ACHN (cell line): ENCODE measurements around the gene TMEM244.
"Not testable (repeated sequence)": the region's sequence is repeated elsewhere in the genome, so short reads cannot be mapped to it uniquely, and the experiment has no call there.

ENCODE experiments used
- DNase-seq: peaks from one replicate; pipeline ENCODE4 v3.0.0-alpha.2; 2015
- in situ Hi-C: cut with HindIII; loops from 2 replicates; pipeline ENCODE4 v1.10.0; 2017; ENCODE audit warnings: low sequenced_read_pairs, low pct_ligation_motif_present, low pct_unique_long_range_greater_than_20kb

Gene TMEM244

DNA sequence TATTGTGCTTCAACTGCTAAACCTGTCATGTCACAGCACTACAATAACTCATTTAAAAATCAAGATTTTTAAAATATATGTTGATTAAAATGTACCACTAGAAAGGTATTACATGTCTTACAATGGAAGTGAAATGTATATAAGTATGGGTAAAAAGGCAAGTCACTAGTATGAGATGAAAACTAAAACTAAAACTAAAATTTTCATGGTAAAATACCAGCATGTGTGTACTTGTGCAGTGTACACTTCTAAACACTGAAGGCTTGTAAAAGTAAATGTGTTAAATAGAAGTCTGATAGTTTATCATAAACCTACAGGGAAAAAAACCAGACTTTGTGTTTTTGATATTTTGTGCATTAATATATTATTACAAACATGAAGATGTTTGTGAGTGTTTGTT is 13.7 kb upstream of the TMEM244 start:
- in situ Hi-C loops, result no loop called here
- no peak for DNase-seq

DNA sequence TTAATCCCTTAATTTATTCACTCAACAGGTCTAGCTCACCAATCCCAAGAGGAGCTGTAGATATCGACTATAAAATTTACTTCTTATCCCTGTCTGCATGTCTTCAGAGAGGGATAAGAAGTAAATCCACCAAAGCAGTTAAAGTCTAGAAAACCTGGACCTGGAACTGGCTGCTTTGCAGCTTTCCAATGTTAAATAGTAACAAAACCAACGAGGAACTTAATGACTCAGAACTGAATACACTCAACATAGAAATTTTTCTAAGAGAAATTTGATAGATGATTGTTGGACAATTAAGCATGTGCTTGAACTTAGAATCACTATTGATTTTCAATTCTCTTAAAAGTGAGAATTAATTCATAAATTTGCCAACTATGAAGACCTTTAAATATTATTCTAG is 11.5 kb upstream of the TMEM244 start:
- in situ Hi-C loops, result no loop called here
- peak; percentile 42 for DNase-seq

DNA sequence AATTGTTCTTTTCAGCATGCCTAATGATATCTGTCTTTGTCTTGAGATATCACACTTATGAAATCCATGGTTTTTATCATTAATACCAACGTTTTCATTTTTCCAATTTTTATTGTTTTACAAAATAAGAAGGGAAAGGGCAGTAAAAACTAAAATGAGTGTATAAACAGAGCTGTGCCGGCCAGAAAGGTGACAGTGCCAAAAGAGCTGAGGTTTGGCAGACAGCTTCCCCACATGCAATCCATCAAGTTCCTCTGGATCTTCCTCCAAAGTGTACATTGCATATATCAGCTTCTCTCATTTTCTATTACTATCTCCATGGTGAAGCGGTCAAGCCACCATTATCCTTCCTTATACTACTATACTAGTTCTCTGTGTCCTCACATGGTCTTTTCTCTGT is 10.1 kb upstream of the TMEM244 start:
- no peak for DNase-seq
- in situ Hi-C loops, result no loop called here

DNA sequence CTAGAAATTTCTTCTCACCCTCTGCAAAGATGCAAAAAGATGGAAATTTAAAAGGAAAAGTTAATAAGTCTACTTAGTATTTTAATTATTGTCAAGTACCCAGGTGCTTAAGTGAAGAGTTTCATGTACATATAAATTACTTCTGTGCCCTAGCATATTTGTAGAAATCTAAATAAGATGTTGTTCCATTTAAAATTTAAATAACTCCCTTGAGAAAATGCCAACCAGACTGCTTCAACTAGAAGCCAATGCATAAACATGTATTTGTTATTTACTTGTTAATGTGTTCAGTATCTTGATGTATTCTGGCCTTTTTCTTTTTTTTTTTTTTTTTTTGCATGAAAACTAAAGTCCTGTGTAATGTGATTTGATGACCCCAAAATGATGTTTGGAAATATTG is 6.3 kb upstream of the TMEM244 start:
- no peak for DNase-seq
- in situ Hi-C loops, result no loop called here

DNA sequence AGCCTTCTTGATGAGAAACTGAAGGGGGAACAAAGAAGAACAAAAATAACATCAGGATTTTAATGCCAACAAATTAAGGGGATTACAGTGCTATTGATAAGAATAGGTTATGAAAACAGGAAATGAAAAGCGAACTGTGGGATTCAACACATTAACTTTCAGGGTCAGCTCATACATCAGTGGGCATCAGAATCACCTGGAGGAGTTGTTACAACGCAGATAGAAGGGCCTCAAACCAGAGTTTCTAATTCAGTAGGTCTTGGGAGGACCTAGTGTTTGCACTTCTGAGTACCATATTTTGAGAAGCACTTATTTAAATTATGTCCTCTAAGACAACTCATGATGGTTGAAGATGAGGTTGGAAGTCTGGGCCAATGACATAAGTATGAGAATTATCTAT is 5.6 kb upstream of the TMEM244 start:
- DNase-seq, result no peak
- in situ Hi-C loops, result no loop called here

DNA sequence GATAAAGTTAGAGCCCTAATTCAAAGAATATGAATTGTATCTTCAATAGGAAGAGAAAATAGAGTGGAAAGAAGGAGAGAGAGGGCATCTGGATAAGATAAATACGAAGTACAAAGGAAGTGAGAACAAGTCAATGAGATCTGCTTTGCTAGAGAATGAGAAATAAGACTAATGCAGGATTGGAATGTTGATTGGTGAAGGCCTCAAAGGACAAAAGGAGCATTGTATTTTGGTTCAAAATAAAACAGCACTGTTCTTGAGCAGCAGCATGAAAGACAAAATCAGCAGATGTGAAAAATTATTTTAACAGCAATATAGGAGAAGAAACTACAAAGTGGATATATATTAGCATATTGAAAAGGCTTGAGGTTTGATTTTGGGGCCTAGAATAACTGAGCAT is 5.1 kb upstream of the TMEM244 start:
- DNase-seq, result no peak
- in situ Hi-C loops, result no loop called here

DNA sequence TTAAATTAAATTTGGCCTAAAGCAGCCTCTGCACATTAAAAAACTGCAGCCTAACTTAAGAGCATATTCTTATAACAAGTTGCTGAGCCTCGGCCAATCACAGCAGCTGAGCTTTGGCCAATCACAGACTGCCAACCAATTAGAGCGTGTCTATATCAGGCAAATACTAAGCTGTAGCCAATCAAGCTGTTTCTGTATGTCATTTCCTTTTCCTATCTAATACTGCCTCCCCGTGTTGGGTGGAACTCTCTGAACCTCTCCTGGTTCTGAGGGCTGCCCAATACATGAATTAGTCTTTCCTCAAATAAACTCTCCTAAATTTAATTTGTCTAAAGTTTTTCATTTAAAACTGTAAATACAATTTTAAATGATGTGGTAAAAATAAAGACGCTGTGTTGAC is 3.9 kb upstream of the TMEM244 start:
- in situ Hi-C loops, result no loop called here

DNA sequence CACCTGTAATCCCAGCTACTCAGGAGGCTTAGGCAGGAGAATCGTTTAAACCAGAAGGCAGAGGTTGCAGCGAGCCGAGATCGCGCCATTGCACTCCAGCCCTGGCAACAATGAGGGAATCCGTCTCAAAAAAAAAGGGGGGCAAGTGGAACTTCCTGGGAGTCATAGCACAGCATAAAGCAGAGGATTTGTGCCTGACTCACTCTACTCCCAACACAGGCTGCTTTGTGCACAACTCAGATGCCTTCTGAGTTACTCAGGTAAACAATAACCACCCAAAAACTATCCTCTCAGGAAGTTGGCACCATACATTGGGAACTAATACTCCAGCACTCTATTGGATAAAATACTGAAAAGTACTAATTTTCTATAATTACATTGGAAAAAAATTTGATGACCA is 2.5 kb upstream of the TMEM244 start:
- DNase-seq, result peak; percentile 39
- in situ Hi-C loops, result no loop called here

More for the DNA sequence above, 3.9 kb upstream of the TMEM244 start:
- DNase-seq, result no peak

DNA sequence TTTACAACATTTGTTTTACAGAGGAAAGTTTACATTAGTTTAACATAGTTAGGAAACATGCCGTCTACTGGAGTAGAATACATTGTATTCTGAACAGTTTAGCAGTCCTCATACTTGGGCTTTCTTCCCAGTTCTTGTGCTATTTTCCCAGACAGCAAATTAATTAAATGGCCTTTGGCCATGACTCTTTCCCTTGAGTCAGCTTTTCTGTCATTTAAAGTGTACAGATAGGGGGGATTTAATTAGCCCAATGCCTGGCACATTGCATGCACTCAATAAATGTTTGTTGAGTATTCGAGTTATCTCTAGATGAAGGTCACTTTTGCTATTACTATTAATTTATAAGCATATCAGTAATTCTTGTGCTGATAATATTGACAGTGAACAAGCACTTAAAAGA is 1.6 kb downstream of the TMEM244 start:
- no peak for DNase-seq
- in situ Hi-C loops, result no loop called here

DNA sequence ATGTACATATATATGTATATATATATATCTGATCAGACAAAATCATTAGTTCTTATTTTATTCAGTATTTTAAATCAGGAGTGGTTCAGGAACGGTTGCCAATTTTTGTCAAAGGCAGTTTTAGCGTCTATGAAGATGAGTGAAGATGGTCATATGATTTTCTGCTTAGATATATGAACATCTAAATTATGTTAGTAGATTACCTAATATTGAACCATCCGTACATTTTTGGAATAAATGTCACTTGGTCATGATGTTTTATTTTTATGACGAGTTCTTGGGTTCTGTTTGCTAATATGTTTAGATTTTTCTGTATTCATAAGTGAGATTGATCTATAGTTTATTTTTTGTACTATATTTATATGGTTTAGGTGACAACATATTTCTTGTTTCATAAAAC is 3.3 kb downstream of the TMEM244 start:
- no peak for DNase-seq
- in situ Hi-C loops, result no loop called here

DNA sequence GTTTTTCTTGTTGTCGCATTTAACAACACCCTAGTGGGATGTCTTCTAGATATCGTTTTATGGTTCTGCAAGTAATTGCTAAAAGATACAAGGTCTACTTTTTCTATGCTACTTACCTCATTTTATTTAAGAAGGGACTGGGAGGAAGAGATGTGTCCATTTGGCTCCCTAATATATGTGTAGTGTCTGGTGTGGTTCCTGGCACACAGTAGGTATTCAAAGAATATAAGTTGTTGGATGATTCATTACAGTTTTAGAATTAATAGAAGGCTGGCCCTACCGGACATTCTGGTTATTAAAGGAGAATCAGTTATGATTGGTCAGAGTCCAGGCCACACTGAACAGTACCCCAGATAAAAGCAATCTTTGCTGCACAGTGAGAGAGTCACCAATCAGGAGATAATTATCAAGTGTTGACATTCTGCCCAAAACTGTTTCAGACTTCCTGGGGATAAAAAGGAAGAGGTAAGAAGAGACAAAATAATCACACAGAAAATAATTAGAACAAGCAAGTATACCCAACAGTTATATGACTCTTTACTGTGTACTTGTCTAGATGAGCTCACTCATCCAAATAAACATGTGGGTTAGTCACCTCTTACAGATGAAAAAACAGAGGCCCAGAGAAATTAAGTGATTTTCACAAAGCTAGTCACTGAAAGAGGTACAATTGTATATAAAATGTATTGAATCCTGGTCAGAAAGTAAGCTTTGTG is 7.0 kb downstream of the TMEM244 start:
- DNase-seq, result no peak
- in situ Hi-C loops, result no loop called here

DNA sequence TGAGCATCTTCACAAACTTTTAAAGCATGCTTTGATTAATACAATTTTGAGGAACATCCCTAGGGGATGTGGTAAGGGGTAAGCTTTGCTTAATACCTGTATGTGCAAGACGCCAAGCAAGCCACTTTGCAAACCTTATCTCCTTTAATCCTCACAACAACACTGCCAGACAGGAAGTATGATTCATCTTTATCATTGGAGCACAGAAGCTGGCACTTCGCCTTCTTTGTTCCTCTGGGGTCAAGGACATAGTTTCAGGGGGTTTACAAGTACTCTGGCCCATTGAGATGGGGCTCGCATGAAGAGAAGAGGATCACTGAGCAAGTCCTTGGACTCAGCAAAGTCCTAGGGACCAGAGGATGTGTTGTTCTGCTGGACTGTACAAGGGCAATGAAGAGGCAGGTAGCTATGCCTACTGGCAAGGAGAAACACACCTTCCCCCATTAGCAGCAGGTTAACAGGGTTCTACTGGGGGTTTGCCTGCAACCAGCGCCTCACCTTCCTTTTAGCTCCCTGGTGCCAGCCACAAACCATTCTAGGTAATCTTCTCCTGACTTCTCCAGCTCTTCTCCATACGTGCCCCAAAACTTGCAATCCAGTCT is 8.8 kb downstream of the TMEM244 start:
- DNase-seq, result no peak
- in situ Hi-C loops, result no loop called here

DNA sequence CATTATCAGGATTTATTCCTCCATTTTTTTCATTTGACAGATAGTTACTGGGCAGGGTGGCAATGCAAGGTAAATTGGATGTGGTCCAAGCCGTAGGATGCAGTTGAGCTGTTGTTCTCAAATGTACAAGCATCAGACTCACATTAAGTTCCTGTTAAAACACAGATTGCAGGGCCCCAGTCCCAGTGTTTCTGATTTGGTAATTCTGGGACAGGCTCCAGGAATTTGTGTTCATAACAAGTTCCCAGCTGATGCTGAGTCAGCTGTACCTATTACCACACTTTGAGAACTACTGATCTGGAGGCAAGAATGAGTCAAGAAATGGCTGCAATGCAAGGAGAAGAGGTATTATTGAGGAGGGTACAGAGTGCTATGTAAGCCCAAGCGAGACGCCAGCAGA is 11.7 kb downstream of the TMEM244 start:
- in situ Hi-C loops, result no loop called here
- peak; percentile 62 for DNase-seq

DNA sequence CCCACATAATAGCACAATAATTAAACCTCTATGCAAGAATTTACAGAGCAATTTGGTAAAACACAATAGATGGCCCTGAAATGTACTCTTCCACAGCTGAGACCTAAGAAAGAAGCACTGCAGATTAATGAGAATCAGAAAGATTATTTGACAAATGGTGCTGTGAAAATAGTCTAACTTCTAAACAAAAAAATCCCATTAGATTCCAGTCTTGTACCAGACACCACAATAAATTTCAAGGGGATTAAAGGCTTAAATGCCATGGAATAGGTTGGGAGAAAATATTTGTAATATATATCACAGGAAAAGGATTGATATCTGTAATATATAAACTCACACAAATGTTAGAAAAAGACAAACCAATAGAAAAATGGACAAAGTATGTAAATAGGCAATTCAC is 14.4 kb downstream of the TMEM244 start:
- in situ Hi-C loops, result no loop called here
- no peak for DNase-seq

DNA sequence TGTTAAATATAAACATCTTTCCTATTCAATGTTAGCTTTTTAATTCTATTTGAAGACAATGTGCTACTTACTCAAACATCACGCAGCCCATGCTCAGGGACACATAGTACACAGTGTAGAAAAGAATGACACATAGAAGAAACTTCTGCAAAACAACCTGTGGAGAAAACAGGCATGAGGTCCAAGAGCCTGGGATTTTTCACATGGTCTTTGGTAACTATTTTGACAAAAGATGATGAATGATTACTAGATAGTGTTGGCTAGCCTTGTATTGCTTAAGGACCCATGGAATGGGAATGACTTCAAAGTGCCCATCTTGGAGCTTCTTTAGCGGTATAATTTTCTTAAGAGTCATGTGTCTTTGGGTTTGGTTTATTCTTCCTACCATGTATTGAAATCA is 15.4 kb downstream of the TMEM244 start:
- DNase-seq, result no peak
- in situ Hi-C loops, result no loop called here

DNA sequence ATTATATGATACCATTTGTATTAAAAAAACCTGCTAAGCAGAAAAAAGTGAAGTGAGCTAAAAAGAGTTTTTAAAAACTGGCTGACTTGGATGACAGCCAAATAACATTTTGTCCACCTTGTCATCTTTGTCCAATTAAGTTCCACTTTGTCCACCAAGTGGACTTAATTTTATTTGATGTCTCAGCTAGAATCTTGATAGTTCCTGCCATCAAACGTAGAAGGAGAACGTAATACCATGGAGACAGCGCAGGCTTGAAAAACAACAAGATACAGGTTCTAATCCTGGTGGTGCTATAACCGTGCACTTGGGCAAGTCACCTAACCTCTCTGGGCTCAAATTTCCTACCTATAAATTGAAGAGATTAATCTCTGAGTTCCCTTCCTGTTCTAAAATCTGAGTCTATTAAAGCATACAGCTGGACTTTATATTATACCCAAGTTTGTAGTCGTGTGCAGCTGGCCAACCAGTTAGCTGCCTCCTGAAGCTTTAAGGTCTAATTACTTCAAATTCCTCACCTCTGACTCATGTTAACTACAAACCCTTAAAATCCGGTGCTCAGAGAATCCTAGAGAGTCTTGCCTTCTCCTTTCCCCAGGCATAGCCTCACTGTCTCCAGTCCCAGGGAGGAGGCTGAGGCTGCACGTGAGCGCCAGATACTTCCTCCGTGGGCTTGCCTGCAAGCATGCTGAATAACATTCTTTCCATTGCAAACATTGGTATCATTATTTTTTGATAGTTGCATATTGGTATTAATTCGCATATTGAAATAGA is 16.8 kb downstream of the TMEM244 start:
- DNase-seq, result peak; percentile 32
- in situ Hi-C loops, result no loop called here

DNA sequence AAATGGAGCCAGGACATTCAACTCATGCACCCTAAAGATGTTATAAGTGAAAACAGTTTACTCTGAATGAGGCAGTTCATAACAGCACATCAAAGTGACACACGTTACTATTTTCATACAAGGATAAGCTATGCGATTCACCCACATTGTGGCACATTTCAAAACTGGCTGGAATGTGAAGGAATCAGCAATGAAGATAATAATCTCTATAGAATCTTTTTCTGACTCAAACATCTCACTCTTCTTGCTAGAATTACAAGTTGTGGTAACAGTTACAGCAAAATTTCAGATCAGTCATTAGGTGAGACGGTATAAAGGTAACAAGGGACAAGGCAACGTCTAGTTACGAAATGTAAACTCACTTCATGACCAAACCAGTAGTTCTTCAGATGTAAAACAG is 17.5 kb downstream of the TMEM244 start:
- in situ Hi-C loops, result no loop called here
- DNase-seq, result no peak

DNA sequence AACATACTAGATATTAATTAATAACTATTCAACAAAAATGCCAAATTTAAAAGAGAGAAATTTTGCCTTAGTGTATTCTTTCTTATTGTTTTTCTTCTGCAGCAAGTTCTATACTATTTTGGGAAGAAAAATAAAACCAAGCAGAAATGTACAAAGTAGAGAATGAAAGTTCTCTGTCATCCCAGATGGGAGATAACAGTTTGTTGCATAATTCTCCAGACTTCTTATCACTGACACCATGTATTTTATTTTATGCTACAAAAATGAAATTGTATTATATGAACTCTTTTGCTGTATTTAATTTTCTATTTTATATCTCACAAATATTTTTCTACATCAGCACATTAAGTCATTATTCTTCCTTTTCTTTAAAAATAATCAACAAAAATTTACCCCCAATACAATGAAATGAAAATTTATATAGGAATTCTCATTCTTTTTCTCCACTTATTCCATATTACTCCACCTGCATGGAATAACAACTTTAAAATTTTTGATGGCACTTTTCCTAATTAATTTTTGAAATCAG is 18.2 kb downstream of the TMEM244 start:
- in situ Hi-C loops, result no loop called here
- no peak for DNase-seq

DNA sequence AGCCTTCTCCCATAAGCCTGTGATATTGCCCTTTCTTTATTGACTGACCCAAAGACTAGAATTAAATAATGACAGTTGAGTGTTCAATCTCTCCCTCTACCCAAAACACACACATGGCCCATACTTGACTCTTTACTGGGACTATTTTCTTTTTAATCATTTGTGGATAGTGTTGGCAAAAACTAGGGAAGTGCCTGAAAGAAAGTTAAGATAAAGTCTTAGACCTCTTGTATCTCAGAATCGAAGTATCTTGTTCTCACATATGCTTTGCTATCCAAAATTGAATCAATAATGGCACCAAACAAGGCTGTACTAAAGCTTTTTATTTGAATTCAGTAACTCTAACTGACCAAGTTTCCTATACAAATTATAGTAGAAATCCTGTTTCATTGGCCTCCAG is 19.0 kb downstream of the TMEM244 start:
- DNase-seq, result no peak
- in situ Hi-C loops, result no loop called here

DNA sequence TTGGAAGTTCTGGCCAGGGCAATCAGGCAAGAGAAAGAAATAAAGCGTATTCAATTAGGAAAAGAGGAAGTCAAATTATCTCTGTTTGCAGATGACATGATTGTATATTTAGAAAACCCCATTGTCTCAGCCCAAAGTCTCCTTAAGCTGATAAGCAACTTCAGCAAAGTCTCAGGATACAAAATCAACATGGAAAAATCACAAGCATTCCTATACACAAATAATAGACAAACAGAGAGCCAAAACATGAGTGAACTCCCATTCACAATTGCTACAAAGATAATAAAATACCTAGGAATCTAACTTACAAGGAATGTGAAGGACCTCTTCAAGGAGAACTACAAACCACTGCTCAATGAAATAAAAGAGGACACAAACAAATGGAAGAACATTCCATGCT is 21.6 kb downstream of the TMEM244 start:
- DNase-seq, in situ Hi-C loops: not testable (repeated sequence)
